Dermis microvascular lymphatic vessel endothelial cell (primary cell): ENCODE data around the gene MTRF1. TPM values are rescaled to one million over a fixed set of nuclear protein-coding genes. Genes with fewer than 3 reads are reported as not detected.
"Not testable (repeated sequence)": the region's sequence is repeated elsewhere in the genome, so short reads cannot be mapped to it uniquely, and the experiment has no call there.

Experiments used
- DNase-seq, 2 donors: peaks; one replicate each; pipeline versions ENCODE4 v3.0.0 to v3.0.0-alpha.2; 2010; ENCODE audit warnings: low read depth in 2 of 2
- total RNA-seq: library from RNA; depleted of rRNA; stranded (reverse); fragments of >200 nt; gene quantifications from 2 replicates; pipeline ENCODE4 v1.2.1, GENCODE V29; 2014

The MTRF1 gene
- total RNA-seq, 1 donor from 2014 or later, result 5.9 TPM

DNA sequence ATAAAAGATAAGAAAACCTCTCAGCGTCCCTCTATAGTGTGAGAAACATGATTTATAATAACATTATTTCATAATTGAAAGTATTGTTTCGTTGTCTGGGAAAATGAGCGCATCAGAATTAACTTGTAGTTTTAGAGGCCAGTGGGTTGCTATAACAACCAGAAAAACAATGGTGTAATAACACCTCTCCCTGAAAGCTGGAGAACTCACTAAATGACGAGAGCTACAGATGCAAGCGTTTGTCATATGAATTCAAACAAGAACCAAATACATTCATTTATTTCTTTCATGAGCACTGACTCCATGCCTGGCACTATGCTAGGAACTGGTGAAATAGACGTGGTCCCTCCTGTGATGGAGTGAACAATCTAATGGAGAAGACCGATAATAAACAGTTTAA is 85.3 kb downstream of the MTRF1 start:
- peak; percentile 2 to 18 for DNase-seq

DNA sequence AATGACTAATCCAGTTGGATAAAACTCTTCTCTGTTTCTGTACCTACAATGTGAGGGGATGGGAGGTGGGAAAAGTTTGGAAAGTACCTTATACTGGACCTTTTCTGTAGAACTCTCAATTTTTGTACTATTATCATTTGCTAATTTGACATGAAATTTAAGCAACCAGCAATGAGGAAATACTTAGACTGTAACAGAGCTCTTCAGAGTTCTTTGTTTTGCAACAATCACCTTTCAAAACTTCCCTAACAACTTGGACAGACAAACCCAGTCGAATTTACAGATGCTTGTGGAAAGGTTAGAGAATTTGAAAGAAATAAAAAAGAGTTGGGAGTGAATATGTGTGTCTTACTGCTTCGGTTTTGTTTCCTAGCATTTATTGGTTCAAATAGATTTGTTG is 85.8 kb downstream of the MTRF1 start:
- no peak for DNase-seq

DNA sequence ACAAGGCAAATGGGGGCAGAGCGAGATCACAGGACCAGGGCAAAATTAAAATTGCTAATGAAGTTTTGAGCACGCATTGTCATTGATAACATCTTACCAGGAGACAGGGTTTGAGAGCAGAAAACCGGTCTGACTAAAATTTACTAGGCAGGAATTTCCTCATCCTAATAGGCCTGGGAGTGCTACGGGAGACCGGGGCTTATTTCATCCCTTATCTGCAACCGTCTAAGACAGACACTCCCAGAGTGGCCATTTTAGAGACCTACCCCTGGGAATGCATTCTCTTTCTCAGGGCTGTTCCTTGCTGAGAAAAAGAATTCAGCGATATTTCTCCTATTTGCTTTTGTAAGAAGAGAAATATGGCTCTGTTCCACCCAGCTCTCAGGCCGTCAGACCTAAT is 87.8 kb downstream of the MTRF1 start:
- DNase-seq, result not testable (repeated sequence)

Other genes with a start within 250 kb of the MTRF1 start
- gene ELF1, start 244.3 kb downstream of the MTRF1 start, total RNA-seq, result 71.9 and 106 TPM in 2 replicates
- 4.7 TPM in 2 replicates for gene WBP4, start 202.1 kb downstream of the MTRF1 start, total RNA-seq
- gene KBTBD6, start 130.8 kb downstream of the MTRF1 start, total RNA-seq, result 7.7 and 8.5 TPM in 2 replicates
- 5.1 and 7.5 TPM in 2 replicates for gene KBTBD7, start 69.0 kb downstream of the MTRF1 start, total RNA-seq
- 4.4 and 4.7 TPM in 2 replicates for gene NAA16, start 47.7 kb upstream of the MTRF1 start, total RNA-seq
- gene RGCC, start 194.0 kb upstream of the MTRF1 start, total RNA-seq, result 28.8 and 76.8 TPM in 2 replicates